ENCODE data around the gene ARMC10.
"Not testable (repeated sequence)": the region's sequence is repeated elsewhere in the genome, so short reads cannot be mapped to it uniquely, and the experiment has no call there.

Gene ARMC10

GRCh38 chr7:103097041-103097440 is 22.1 kb downstream of the ARMC10 start:
- TF ChIP-seq POLR2A (IDR thresholded peaks at IDR 0.05; ENCODE audit: low read depth, low read length) = no peak
- FAIRE-seq (no peak), DNase-seq (ENCODE audit: insufficient read length, low spot score) (no peak)

- FAIRE-seq (no peak), DNase-seq (ENCODE audit: insufficient read length, low spot score) (no peak)
- no peak for TF ChIP-seq POLR2A (IDR thresholded peaks at IDR 0.05; ENCODE audit: low read depth, low read length)
These were observed 25.4 kb downstream of the ARMC10 start for GRCh38 chr7:103100348-103100747.

- DNase-seq (ENCODE audit: insufficient read length, low spot score) (no peak), FAIRE-seq (no peak)
- TF ChIP-seq POLR2A (IDR thresholded peaks at IDR 0.05; ENCODE audit: low read depth, low read length) = no peak
These were observed 26.6 kb downstream of the ARMC10 start for GRCh38 chr7:103101543-103101942.

- FAIRE-seq (no peak), DNase-seq (ENCODE audit: insufficient read length, low spot score) (no peak)
- no peak for TF ChIP-seq POLR2A (IDR thresholded peaks at IDR 0.05; ENCODE audit: low read depth, low read length)
These were observed 31.2 kb downstream of the ARMC10 start for GRCh38 chr7:103106005-103106702.

- FAIRE-seq; DNase-seq (ENCODE audit: insufficient read length, low spot score): not testable (repeated sequence)
These were observed 31.7 kb downstream of the ARMC10 start for GRCh38 chr7:103106703-103107070.

- TF ChIP-seq POLR2A (IDR thresholded peaks at IDR 0.05; ENCODE audit: low read depth, low read length) = no peak
- FAIRE-seq = peak; percentile 87
- DNase-seq (ENCODE audit: insufficient read length, low spot score) = peak; percentile 49
These were observed 38.2 kb downstream of the ARMC10 start for GRCh38 chr7:103113164-103113563.

GRCh38 chr7:103114576-103115008 is 39.7 kb downstream of the ARMC10 start:
- TF ChIP-seq POLR2A (IDR thresholded peaks at IDR 0.05; ENCODE audit: low read depth, low read length) = no peak
- DNase-seq (ENCODE audit: insufficient read length, low spot score) (no peak), FAIRE-seq (no peak)

GRCh38 chr7:103115771-103116170 is 40.8 kb downstream of the ARMC10 start:
- no peak for TF ChIP-seq POLR2A (IDR thresholded peaks at IDR 0.05; ENCODE audit: low read depth, low read length)
- FAIRE-seq = no peak

GRCh38 chr7:103116511-103116910 is 41.6 kb downstream of the ARMC10 start:
- no peak for FAIRE-seq
- no peak for DNase-seq (ENCODE audit: insufficient read length, low spot score)
- TF ChIP-seq POLR2A (IDR thresholded peaks at IDR 0.05; ENCODE audit: low read depth, low read length) = no peak

More at GRCh38 chr7:103115771-103116170, 40.8 kb downstream of the ARMC10 start:
- no peak for DNase-seq (ENCODE audit: insufficient read length, low spot score)

GRCh38 chr7:103116991-103117390 is 42.1 kb downstream of the ARMC10 start:
- FAIRE-seq (no peak), DNase-seq (ENCODE audit: insufficient read length, low spot score) (no peak)
- no peak for TF ChIP-seq POLR2A (IDR thresholded peaks at IDR 0.05; ENCODE audit: low read depth, low read length)

GRCh38 chr7:103117465-103117864 is 42.5 kb downstream of the ARMC10 start:
- FAIRE-seq (no peak), DNase-seq (ENCODE audit: insufficient read length, low spot score) (no peak)
- no peak for TF ChIP-seq POLR2A (IDR thresholded peaks at IDR 0.05; ENCODE audit: low read depth, low read length)

- no peak for TF ChIP-seq POLR2A (IDR thresholded peaks at IDR 0.05; ENCODE audit: low read depth, low read length)
- DNase-seq (ENCODE audit: insufficient read length, low spot score) = no peak
- FAIRE-seq = no peak
These were observed 44.9 kb downstream of the ARMC10 start for GRCh38 chr7:103119791-103120291.

- TF ChIP-seq POLR2A (IDR thresholded peaks at IDR 0.05; ENCODE audit: low read depth, low read length) = no peak
- FAIRE-seq = no peak
- DNase-seq (ENCODE audit: insufficient read length, low spot score) = no peak
These were observed 45.4 kb downstream of the ARMC10 start for GRCh38 chr7:103120362-103120761.

- FAIRE-seq (no peak), DNase-seq (ENCODE audit: insufficient read length, low spot score) (no peak)
- TF ChIP-seq POLR2A (IDR thresholded peaks at IDR 0.05; ENCODE audit: low read depth, low read length) = no peak
These were observed 46.7 kb downstream of the ARMC10 start for GRCh38 chr7:103121641-103122040.

GRCh38 chr7:103123529-103123928 is 48.6 kb downstream of the ARMC10 start:
- TF ChIP-seq POLR2A (IDR thresholded peaks at IDR 0.05; ENCODE audit: low read depth, low read length) = no peak
- no peak for FAIRE-seq
- no peak for DNase-seq (ENCODE audit: insufficient read length, low spot score)
